K562 (cell line): Measurements from ENCODE around the gene TBX1. TPM values are rescaled to one million over a fixed set of nuclear protein-coding genes. Genes with fewer than 3 reads are reported as not detected.
A peak's percentile ranks its signal among the peaks of the same experiment; 100 is the strongest.

Experiments used
- ARID1B ChIP-seq: fragments of 450-650 bp; IDR thresholded peaks from 2 replicates; pipeline ENCODE4 v1.6.1; 2016; ENCODE audit warnings: antibody characterized with exemption, mild to moderate bottlenecking, inconsistent platforms
- ATF7 ChIP-seq: fragments of 450-650 bp; IDR thresholded peaks from 2 replicates; pipeline ENCODE4 v1.7.1; 2014; ENCODE audit warnings: mild to moderate bottlenecking, moderate library complexity
- BHLHE40 ChIP-seq: IDR thresholded peaks from 2 replicates; pipeline ENCODE4 v1.6.1; 2011; ENCODE audit warnings: low read length, improper control_type of control experiment
- ESRRB ChIP-seq: fragments of 250-450 bp; sonication (Bioruptor Pico); IDR thresholded peaks from 2 replicates; pipeline ENCODE4 v1.5.0; 2020; ENCODE audit warnings: mild to moderate bottlenecking, moderate library complexity, borderline replicate concordance
- FOXK2 ChIP-seq, 2 experiments: fragments of 450-650 bp; IDR thresholded peaks in 1 of 2; conservative IDR thresholded peaks in 1 of 2; 2 replicates each; pipeline ENCODE4 v1.6.1; 2016; ENCODE audit warnings: low read depth in 2 of 2, mild to moderate bottlenecking in 1 of 2
- HEY1 ChIP-seq: fragments of 250-450 bp; sonication (Bioruptor Pico); IDR thresholded peaks from 2 replicates; pipeline ENCODE4 v1.5.0; 2020; ENCODE audit warnings: mild to moderate bottlenecking, moderate library complexity, borderline replicate concordance
- LARP7 ChIP-seq: fragments of 450-650 bp; IDR thresholded peaks from 2 replicates; pipeline ENCODE4 v1.6.1; 2016
- NFE2L1 ChIP-seq: fragments of 450-650 bp; IDR thresholded peaks from 2 replicates; pipeline ENCODE4 v1.6.1; 2016; ENCODE audit warnings: missing genetic modification characterization, low read depth, mild to moderate bottlenecking, missing compliant biosample characterization, moderate library complexity, borderline replicate concordance
- POLR2AphosphoS2 ChIP-seq: IDR thresholded peaks from 2 replicates; pipeline ENCODE4 v1.6.1; 2012; ENCODE audit warnings: low read length, improper control_type of control experiment
- RBBP5 ChIP-seq: fragments of 200-600 bp; sonication (generic); IDR thresholded peaks from 2 replicates; pipeline ENCODE4 v1.6.1; 2012; ENCODE audit warnings: borderline replicate concordance, mild to moderate bottlenecking, low read length, control low read depth, inconsistent platforms; ENCODE audit not compliant: insufficient read depth, poor library complexity, severe bottlenecking
- SMARCA5 ChIP-seq: fragments of 450-650 bp; IDR thresholded peaks from 2 replicates; pipeline ENCODE4 v1.6.1; 2016
- SREBF1 ChIP-seq: fragments of 150-350 bp; IDR thresholded peaks from 2 replicates; pipeline ENCODE4 v1.6.1; 2014; ENCODE audit warnings: antibody characterized with exemption, low read depth, low read length, borderline replicate concordance
- ZBTB8A ChIP-seq: fragments of 450-650 bp; IDR thresholded peaks from 2 replicates; pipeline ENCODE4 v1.6.1; 2018; ENCODE audit warnings: mild to moderate bottlenecking, moderate library complexity; ENCODE audit not compliant: partially characterized antibody
- ZNF57 ChIP-seq: fragments of 450-650 bp; formaldehyde crosslinking; IDR thresholded peaks from 2 replicates; pipeline ENCODE4 v1.4.0; 2020; ENCODE audit warnings: mild to moderate bottlenecking, moderate library complexity
- ZNF76 ChIP-seq: fragments of 250-450 bp; sonication (Bioruptor Pico); IDR thresholded peaks from 2 replicates; pipeline ENCODE4 v1.4.0; 2020; ENCODE audit warnings: mild to moderate bottlenecking, moderate library complexity, borderline replicate concordance
- ZNF766 ChIP-seq: fragments of 200-800 bp; sonication (Bioruptor generic); conservative IDR thresholded peaks from 2 replicates; pipeline ENCODE4 v1.6.1; 2016; ENCODE audit warnings: missing genetic modification characterization, missing compliant biosample characterization
- polyA plus RNA-seq, 8 experiments: library from polyadenylated mRNA; depleted of rRNA in 4 of 8; stranded (reverse) in 5 of 8; unstranded in 3 of 8; fragments of >200 nt; fragmentation: Nextera tagmentation in 2 of 8; fragmentation: Illumina TruSeq in 1 of 8; extraction: Ambion mirVana in 2 of 8; extraction: Trizol in 1 of 8; gene quantifications; 2 replicates each; pipeline versions ENCODE4 v1.2.1 to v1.2.3, GENCODE V29; 2011 to 2014; ENCODE audit warnings: inconsistent platforms in 1 of 8, missing spikeins in 1 of 8
- total RNA-seq, 7 experiments: library from RNA; depleted of rRNA in 6 of 7; stranded (reverse); fragments of >200 nt in 6 of 7; fragmentation: Illumina TruSeq in 2 of 7; extraction: Trizol in 2 of 7; gene quantifications; 2 replicates each; pipeline versions ENCODE4 v1.2.1 to v1.2.3, GENCODE V29; 2011 to 2021; ENCODE audit warnings: low replicate concordance in 1 of 7
- TF ChIP-seq, protein P1 (sequence below): fragments of 250-450 bp; sonication (Bioruptor Pico); IDR thresholded peaks from 2 replicates; pipeline ENCODE4 v1.5.0; 2021
- TF ChIP-seq, protein P2 (sequence below): fragments of 450-650 bp; formaldehyde crosslinking; IDR thresholded peaks from 2 replicates; pipeline ENCODE4 v1.4.0; 2022; ENCODE audit warnings: missing genetic modification characterization
- TF ChIP-seq, protein P3 (sequence below): fragments of 250-450 bp; sonication (Bioruptor Pico); IDR thresholded peaks from 2 replicates; pipeline ENCODE4 v1.8.0; 2021; ENCODE audit warnings: borderline replicate concordance, mild to moderate bottlenecking, moderate library complexity; ENCODE audit not compliant: poor library complexity, severe bottlenecking
- TF ChIP-seq, protein P4 (sequence below): sonication (generic); formaldehyde crosslinking; IDR thresholded peaks from 2 replicates; pipeline ENCODE4 v1.8.1; 2023; ENCODE audit warnings: mild to moderate bottlenecking, missing genetic modification reagents
- TF ChIP-seq, protein P5 (sequence below): fragments of 200-800 bp; sonication (Bioruptor generic); IDR thresholded peaks from 2 replicates; pipeline ENCODE4 v1.6.1; 2017; ENCODE audit warnings: missing genetic modification characterization, missing compliant biosample characterization

The TBX1 gene
- total and polyA plus RNA-seq, 9 of the 15 experiments (the other 6 are each of a cell fraction or from before 2014, with no cell fraction given): 0.07 to 35.0 (median 3.9) TPM

DNA sequence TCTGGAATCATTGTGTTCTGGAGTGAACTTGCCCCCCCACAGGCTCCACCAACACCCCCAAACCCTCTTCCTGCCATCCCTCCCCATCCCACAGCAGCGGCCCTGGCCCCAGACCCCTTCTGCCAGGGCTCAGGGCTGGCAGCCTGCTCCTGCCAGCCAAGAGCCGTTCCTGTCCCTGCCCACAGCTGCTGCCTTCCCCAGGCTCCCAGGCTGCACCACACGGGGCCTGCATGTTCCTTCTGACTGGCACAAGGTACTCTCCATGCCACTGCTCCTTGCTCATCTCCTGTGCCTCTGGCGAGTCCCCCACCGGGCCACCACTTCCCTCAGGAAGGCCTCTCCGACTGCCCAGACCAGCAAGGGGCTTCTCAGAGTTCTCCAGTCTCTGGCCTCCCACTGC lies 32.3 kb upstream of the TBX1 start (continued):
- TF ChIP-seq ZNF76 (CRISPR knock-in tag) (0 out of 2 replicates have a peak, but pooled peaks have one; percentile 41), ZNF766 (CRISPR knock-in tag) (no peak), ATF7 (no peak), ESRRB (no peak), ZBTB8A (no peak), ARID1B (no peak), ZNF57 (no peak), SREBF1 (no peak), HEY1 (no peak), POLR2AphosphoS2 (no peak), LARP7 (no peak), RBBP5 (no peak), NFE2L1 (no peak), BHLHE40 (no peak), FOXK2 (conservative IDR thresholded peaks at IDR 0.05 in 1 of 2, IDR thresholded peaks at IDR 0.05 in 1 of 2; ENCODE audit: low read depth in 2 of 2) (no peak), SMARCA5 (no peak)
- TF ChIP-seq, protein P1, sequence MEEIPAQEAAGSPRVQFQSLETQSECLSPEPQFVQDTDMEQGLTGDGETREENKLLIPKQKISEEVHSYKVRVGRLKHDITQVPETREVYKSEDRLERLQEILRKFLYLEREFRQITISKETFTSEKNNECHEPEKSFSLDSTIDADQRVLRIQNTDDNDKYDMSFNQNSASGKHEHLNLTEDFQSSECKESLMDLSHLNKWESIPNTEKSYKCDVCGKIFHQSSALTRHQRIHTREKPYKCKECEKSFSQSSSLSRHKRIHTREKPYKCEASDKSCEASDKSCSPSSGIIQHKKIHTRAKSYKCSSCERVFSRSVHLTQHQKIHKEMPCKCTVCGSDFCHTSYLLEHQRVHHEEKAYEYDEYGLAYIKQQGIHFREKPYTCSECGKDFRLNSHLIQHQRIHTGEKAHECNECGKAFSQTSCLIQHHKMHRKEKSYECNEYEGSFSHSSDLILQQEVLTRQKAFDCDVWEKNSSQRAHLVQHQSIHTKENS (CRISPR knock-in tag): no peak
- TF ChIP-seq, protein P2, sequence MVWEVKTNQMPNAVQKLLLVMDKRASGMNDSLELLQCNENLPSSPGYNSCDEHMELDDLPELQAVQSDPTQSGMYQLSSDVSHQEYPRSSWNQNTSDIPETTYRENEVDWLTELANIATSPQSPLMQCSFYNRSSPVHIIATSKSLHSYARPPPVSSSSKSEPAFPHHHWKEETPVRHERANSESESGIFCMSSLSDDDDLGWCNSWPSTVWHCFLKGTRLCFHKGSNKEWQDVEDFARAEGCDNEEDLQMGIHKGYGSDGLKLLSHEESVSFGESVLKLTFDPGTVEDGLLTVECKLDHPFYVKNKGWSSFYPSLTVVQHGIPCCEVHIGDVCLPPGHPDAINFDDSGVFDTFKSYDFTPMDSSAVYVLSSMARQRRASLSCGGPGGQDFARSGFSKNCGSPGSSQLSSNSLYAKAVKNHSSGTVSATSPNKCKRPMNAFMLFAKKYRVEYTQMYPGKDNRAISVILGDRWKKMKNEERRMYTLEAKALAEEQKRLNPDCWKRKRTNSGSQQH (CRISPR knock-in tag): no peak
- TF ChIP-seq, protein P3, sequence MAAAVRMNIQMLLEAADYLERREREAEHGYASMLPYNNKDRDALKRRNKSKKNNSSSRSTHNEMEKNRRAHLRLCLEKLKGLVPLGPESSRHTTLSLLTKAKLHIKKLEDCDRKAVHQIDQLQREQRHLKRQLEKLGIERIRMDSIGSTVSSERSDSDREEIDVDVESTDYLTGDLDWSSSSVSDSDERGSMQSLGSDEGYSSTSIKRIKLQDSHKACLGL (CRISPR knock-in tag): no peak
- TF ChIP-seq, protein P4, sequence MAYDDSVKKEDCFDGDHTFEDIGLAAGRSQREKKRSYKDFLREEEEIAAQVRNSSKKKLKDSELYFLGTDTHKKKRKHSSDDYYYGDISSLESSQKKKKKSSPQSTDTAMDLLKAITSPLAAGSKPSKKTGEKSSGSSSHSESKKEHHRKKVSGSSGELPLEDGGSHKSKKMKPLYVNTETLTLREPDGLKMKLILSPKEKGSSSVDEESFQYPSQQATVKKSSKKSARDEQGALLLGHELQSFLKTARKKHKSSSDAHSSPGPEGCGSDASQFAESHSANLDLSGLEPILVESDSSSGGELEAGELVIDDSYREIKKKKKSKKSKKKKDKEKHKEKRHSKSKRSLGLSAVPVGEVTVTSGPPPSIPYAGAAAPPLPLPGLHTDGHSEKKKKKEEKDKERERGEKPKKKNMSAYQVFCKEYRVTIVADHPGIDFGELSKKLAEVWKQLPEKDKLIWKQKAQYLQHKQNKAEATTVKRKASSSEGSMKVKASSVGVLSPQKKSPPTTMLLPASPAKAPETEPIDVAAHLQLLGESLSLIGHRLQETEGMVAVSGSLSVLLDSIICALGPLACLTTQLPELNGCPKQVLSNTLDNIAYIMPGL (CRISPR knock-in tag): no peak
- TF ChIP-seq, protein P5, sequence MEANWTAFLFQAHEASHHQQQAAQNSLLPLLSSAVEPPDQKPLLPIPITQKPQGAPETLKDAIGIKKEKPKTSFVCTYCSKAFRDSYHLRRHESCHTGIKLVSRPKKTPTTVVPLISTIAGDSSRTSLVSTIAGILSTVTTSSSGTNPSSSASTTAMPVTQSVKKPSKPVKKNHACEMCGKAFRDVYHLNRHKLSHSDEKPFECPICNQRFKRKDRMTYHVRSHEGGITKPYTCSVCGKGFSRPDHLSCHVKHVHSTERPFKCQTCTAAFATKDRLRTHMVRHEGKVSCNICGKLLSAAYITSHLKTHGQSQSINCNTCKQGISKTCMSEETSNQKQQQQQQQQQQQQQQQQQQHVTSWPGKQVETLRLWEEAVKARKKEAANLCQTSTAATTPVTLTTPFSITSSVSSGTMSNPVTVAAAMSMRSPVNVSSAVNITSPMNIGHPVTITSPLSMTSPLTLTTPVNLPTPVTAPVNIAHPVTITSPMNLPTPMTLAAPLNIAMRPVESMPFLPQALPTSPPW (CRISPR knock-in tag): no peak
